Measurements from ENCODE around the gene ANXA8.

GRCh38 chr10:47421057-47421952 lies 62.6 kb downstream of the ANXA8 start:
- TF ChIP-seq, protein P1, sequence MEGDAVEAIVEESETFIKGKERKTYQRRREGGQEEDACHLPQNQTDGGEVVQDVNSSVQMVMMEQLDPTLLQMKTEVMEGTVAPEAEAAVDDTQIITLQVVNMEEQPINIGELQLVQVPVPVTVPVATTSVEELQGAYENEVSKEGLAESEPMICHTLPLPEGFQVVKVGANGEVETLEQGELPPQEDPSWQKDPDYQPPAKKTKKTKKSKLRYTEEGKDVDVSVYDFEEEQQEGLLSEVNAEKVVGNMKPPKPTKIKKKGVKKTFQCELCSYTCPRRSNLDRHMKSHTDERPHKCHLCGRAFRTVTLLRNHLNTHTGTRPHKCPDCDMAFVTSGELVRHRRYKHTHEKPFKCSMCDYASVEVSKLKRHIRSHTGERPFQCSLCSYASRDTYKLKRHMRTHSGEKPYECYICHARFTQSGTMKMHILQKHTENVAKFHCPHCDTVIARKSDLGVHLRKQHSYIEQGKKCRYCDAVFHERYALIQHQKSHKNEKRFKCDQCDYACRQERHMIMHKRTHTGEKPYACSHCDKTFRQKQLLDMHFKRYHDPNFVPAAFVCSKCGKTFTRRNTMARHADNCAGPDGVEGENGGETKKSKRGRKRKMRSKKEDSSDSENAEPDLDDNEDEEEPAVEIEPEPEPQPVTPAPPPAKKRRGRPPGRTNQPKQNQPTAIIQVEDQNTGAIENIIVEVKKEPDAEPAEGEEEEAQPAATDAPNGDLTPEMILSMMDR (conservative IDR thresholded peaks at IDR 0.05) = no peak
- no peak for TF ChIP-seq ZFX (IDR thresholded peaks at IDR 0.05)

All from C4-2B (cell line).